Kidney epithelial cell (primary cell): ENCODE results near the gene RGS12. TPM values are rescaled to one million over a fixed set of nuclear protein-coding genes. Genes with fewer than 3 reads are reported as not detected.

ENCODE experiments used
- DNase-seq: peaks from one replicate; pipeline ENCODE4 v3.0.0-alpha.2; 2010; ENCODE audit warnings: low read depth
- H3K27me3 ChIP-seq: 2 replicates; pipeline ENCODE4 v1.6.0; 2011; ENCODE audit warnings: low read length; ENCODE audit not compliant: control insufficient read depth, insufficient read depth
- H3K36me3 ChIP-seq: 2 replicates; pipeline ENCODE4 v1.5.1; 2011; ENCODE audit warnings: low read length; ENCODE audit not compliant: control insufficient read depth, insufficient read depth
- H3K4me3 ChIP-seq: 2 replicates; pipeline ENCODE4 v1.5.1; 2011; ENCODE audit warnings: low read depth, mild to moderate bottlenecking, control low read depth, low read length
- CTCF ChIP-seq: IDR thresholded peaks from 2 replicates; pipeline ENCODE4 v1.5.1; 2011; ENCODE audit warnings: mild to moderate bottlenecking, moderate library complexity, low read length, control low read depth, inconsistent platforms; ENCODE audit not compliant: insufficient read depth, poor library complexity, severe bottlenecking
- total RNA-seq: library from RNA; depleted of rRNA; stranded (reverse); fragments of >200 nt; gene quantifications from 2 replicates; pipeline ENCODE4 v1.2.3, GENCODE V29; 2015

Gene RGS12
- total RNA-seq, 1 donor from 2014 or later: 28.7 TPM

DNA sequence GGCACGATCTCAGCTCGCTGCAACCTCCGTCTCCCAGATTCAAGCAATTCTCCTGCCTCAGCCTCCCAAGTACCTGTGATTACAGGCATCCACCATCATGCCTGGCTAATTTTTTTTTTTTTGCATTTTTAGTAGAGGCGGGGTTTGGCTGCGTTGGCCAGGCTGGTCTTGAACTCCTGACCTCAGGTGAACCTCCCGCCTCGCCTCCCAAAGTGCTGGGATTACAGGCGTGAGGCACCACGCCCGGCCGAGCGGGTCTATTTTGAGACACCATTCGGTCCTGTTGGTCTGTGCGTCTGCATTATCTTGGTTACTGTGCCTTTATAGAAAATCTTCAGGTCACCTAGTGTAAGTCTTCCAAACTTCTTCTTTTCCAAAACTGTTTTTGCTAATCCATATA lies 21.7 kb upstream of the RGS12 start:
- DNase-seq: no peak
- no peak for TF ChIP-seq CTCF
- no peaks in the 10 kb centered on the region for H3K36me3 ChIP-seq

GRCh38 chr4:3276986-3277385 lies 15.8 kb upstream of the RGS12 start:
- no peak for TF ChIP-seq CTCF
- no peaks in the 10 kb centered on the region for H3K36me3 ChIP-seq
- peaks cover 3% of the 10 kb centered on the region for H3K27me3 ChIP-seq
- H3K4me3 ChIP-seq: no peak overlapping the region
- no peak for DNase-seq

More for the DNA sequence above, 21.7 kb upstream of the RGS12 start:
- H3K27me3 ChIP-seq: peaks cover 7% of the 10 kb centered on the region
- no peak overlapping the region for H3K4me3 ChIP-seq

GRCh38 chr4:3280466-3280865 lies 12.4 kb upstream of the RGS12 start:
- no peak for TF ChIP-seq CTCF
- H3K4me3 ChIP-seq: no peak overlapping the region
- H3K27me3 ChIP-seq: peaks cover 6% of the 10 kb centered on the region
- DNase-seq: no peak
- H3K36me3 ChIP-seq: no peaks in the 10 kb centered on the region

- Histone ChIP-seq H3K36me3 (no peaks in the 10 kb centered on the region), H3K27me3 (peaks cover 17% of the 10 kb centered on the region), H3K4me3 (no peak overlapping the region)
- DNase-seq: no peak
- TF ChIP-seq CTCF: no peak
Measured at GRCh38 chr4:3283483-3283882, 9.3 kb upstream of the RGS12 start.

GRCh38 chr4:3283916-3284315 lies 8.9 kb upstream of the RGS12 start:
- DNase-seq: no peak
- TF ChIP-seq CTCF: no peak
- Histone ChIP-seq H3K36me3 (no peaks in the 10 kb centered on the region), H3K4me3 (no peak overlapping the region), H3K27me3 (peaks cover 17% of the 10 kb centered on the region)

DNA sequence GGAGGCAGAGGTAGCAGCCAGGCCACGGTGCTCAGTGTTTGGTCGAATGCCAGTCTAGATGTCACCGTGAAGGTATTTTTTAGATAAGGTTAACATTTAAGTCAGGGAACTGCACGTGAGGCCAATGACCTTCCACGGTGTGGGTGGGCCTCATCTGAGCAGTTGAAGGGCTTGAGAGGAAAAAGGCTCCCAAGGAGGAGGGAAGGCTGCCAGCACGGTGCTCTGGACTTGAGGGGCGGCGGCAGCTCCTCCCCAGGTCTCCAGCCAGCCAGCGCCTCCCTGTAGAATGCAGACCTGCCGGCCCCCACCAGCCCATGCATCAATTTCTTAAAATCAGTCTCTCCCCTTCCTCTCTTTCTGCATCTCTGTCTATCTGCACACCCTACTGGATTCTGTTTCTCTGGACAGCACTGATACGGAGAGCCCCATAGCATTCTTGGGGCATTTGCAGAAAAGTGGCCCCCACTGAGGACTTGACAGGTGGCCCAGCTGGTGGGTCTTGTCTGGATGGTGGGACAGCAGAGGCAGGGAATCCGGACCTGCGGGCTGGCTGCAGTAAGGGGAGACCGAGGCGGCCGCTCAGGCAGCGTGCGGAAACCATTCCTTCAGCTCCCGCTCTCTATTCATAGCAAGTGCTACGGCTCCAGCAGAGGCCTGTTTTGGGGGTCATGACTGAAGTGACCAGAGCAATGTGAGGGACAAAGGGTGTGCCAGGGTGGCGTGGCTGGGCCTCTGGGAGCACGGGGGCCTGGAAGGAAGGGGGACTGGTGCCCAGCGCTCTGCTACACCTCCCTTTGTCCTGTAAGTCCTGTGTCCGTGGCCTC lies 7.9 kb upstream of the RGS12 start:
- peaks cover 17% of the 10 kb centered on the region for H3K27me3 ChIP-seq
- H3K4me3 ChIP-seq: no peak overlapping the region
- DNase-seq: no peak
- no peaks in the 10 kb centered on the region for H3K36me3 ChIP-seq
- no peak for TF ChIP-seq CTCF
